HFF-Myc (cell line): ENCODE measurements around the gene ENDOG.
"Not testable (repeated sequence)": the region's sequence is repeated elsewhere in the genome, so short reads cannot be mapped to it uniquely, and the experiment has no call there.

Experiments used
- DNase-seq: peaks from one replicate; pipeline ENCODE4 v3.0.0-alpha.2; 2011; ENCODE audit warnings: low read depth; ENCODE audit errors: extremely low read depth
- H3K4me3 ChIP-seq: replicated peaks from 2 replicates; pipeline ENCODE4 v1.5.1; 2011; ENCODE audit warnings: low read depth, mild to moderate bottlenecking, control low read depth, low read length
- TF ChIP-seq, protein P1 (sequence below): IDR thresholded peaks from 2 replicates; pipeline ENCODE4 v1.5.1; 2012; ENCODE audit warnings: mild to moderate bottlenecking, low read depth, low read length, control low read depth; ENCODE audit errors: missing control alignments

ENDOG gene

DNA sequence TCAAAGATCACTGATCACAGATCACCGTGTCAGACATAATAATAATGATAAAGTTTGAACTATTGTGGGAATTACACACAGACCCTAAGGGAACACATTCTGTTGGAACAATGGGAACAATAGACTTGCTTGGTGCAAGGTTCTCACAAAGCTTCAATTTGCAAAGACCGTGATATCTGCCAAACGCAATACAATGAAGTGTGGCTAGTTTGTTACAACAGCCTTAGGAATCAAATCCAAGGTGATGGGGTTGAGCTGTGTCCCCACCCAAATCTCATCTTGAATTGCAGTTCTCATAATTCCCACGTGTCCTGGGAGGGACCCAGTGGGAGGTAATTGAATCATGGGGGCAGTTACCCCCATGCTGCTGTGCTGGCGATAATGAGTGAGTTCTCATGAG, 42.6 kb downstream of the ENDOG start:
- H3K4me3 ChIP-seq: no peak overlapping the region
- TF ChIP-seq, protein P1, sequence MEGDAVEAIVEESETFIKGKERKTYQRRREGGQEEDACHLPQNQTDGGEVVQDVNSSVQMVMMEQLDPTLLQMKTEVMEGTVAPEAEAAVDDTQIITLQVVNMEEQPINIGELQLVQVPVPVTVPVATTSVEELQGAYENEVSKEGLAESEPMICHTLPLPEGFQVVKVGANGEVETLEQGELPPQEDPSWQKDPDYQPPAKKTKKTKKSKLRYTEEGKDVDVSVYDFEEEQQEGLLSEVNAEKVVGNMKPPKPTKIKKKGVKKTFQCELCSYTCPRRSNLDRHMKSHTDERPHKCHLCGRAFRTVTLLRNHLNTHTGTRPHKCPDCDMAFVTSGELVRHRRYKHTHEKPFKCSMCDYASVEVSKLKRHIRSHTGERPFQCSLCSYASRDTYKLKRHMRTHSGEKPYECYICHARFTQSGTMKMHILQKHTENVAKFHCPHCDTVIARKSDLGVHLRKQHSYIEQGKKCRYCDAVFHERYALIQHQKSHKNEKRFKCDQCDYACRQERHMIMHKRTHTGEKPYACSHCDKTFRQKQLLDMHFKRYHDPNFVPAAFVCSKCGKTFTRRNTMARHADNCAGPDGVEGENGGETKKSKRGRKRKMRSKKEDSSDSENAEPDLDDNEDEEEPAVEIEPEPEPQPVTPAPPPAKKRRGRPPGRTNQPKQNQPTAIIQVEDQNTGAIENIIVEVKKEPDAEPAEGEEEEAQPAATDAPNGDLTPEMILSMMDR: no peak
- no peak for DNase-seq

- no peak overlapping the region for H3K4me3 ChIP-seq
- TF ChIP-seq, protein P1: no peak
- no peak for DNase-seq
These were observed 43.2 kb downstream of the ENDOG start for GRCh38 chr9:128861501-128861900.

- TF ChIP-seq, protein P1: no peak
- H3K4me3 ChIP-seq: no peak overlapping the region
- DNase-seq: no peak
These were observed 44.1 kb downstream of the ENDOG start for GRCh38 chr9:128862401-128862851.

DNA sequence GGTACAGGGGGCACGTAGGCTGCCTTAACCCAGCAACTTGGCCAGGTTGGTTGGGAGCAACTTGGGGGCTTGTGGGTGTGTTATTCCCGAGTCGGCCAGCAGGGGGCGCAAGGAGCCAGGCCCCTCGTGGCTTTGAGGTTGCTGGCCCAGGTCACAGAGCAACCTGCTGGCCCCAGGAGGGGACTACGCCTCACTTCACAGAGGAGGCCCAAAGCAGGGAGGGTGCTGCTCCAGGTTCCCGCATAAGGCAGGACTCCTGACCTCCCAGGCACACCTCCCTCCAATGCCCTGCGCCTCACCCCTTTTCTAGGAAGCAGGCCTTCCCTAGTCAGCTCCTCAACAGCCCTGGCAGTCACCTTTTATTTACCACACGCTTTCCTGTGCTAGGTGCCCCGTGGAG, 45.3 kb downstream of the ENDOG start:
- DNase-seq: no peak

GRCh38 chr9:128870128-128870940, 52.0 kb downstream of the ENDOG start:
- TF ChIP-seq, protein P1: no peak
- no peak overlapping the region for H3K4me3 ChIP-seq
- DNase-seq: no peak

More for the DNA sequence above, 45.3 kb downstream of the ENDOG start:
- TF ChIP-seq, protein P1: peak; percentile 90
- H3K4me3 ChIP-seq: no peak overlapping the region

GRCh38 chr9:128870941-128871265, 52.6 kb downstream of the ENDOG start:
- H3K4me3 ChIP-seq, DNase-seq: not testable (repeated sequence)
